ES-I3 (cell line): ENCODE results near the gene PROSER2.

Experiments used
- H3K36me3 ChIP-seq: 2 replicates; pipeline ENCODE4 v1.6.1; 2013; ENCODE audit warnings: mild to moderate bottlenecking, low read length, control low read depth, moderate library complexity; ENCODE audit not compliant: insufficient read depth
- H3K4me1 ChIP-seq: 2 replicates; pipeline ENCODE4 v1.6.1; 2013; ENCODE audit warnings: mild to moderate bottlenecking, control low read depth, low read length; ENCODE audit not compliant: insufficient read depth
- H3K9ac ChIP-seq: 2 replicates; pipeline ENCODE4 v1.6.1; 2013; ENCODE audit warnings: low read depth, mild to moderate bottlenecking, low read length, moderate library complexity
- H3K9me3 ChIP-seq: 2 replicates; pipeline ENCODE4 v1.6.1; 2013; ENCODE audit warnings: mild to moderate bottlenecking, low read length, moderate library complexity; ENCODE audit not compliant: control insufficient read depth, insufficient read depth

Gene PROSER2, protein sequence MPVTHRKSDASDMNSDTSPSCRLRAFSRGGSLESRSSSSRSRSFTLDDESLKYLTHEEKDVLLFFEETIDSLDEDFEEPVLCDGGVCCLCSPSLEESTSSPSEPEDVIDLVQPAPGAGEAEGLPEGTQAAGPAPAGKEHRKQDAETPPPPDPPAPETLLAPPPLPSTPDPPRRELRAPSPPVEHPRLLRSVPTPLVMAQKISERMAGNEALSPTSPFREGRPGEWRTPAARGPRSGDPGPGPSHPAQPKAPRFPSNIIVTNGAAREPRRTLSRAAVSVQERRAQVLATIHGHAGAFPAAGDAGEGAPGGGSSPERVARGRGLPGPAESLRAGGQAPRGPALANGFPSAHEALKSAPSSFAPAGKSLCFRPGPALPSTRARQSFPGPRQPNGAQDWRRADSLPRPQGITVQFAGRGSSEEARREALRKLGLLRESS

DNA sequence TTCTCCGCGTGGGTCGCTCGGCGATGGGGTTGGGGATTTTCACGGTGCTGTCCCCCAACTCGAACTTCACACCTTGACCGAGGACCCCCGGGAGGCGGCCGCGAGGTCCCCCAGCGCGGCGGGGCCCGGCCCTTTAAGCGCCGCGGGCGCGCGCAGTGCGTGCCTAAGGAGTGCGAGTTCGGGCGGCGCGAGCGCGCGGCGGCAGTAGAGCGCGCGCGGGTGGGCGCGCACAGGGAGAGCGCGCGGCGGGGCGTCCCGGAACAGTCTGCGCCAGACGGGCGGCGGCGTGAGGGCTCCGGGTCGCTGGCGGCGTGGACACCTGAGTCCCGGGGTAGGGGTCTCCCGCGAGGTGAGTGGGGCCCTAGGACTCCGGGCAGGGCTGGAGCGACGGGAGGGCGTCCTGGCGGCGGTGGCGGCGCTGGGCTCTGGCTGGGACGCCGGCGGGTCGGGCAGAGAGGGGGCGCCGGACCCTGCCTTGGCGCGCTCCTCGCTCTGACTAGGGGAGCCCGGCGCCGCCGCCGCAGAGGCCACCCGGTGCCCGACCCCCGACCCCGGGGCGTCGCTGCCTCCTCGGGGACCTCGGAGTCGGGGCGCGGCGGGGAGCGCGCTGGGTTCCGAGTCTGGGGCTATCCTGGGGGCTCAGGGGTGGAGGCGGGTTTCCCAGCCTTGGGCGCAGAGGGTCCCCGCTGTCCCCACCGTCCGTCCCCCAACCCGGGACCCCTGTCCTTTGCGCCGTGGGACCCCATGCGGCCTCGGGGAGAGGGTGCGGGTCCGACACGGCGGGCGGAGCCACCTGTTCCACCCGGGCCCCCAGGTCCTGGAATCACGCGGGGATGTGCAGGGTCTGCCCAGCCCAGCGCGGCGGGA, at the start of gene PROSER2:
Gene PROSER2, plus strand, starts transcription at position 235 of the 867 bp plus-strand sequence. CDS start 28,722 bp downstream, outside the sequence.
- Histone ChIP-seq H3K36me3 (no peaks in the 10 kb centered on the region), H3K9me3 (no peaks in the 10 kb centered on the region), H3K4me1 (no peaks in the 10 kb centered on the region), H3K9ac (peak within 1 kb of the TSS; percentile 91)

DNA sequence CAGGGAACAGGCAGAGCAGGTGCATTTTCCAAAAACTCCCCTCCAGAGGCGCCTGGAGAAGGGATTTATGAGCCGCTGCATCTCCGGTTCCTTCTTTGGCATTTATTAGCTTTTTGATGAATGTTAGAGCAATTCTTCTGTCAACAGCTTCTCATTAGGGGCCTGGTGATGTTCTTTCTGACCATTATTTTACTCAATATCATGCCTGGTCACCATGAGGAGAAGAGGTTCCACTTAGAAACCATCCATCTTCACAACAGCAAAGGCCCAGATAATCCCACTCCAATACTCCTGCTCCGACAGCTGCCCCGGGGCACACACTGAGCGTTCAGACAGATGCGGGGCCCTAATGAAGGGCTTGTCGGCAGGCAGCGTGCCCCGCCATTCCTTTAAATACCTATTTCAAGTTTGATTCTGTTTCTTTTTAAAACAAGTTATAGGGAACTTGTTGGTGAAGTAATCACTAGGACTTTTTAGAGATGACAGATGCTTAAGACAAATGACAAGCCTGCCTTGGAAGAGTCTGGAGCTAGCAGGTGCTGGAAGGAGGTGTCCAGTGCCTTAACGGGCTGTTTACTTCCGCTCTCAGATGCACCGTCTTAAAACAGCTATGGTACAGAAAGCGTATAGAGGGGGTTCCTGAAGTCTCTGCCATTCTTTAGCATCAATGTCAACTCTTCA, 49.3 kb upstream of the PROSER2 start:
- Histone ChIP-seq H3K4me1 (no peaks in the 10 kb centered on the region), H3K36me3 (no peaks in the 10 kb centered on the region), H3K9me3 (no peaks in the 10 kb centered on the region), H3K9ac (no peak overlapping the region)

DNA sequence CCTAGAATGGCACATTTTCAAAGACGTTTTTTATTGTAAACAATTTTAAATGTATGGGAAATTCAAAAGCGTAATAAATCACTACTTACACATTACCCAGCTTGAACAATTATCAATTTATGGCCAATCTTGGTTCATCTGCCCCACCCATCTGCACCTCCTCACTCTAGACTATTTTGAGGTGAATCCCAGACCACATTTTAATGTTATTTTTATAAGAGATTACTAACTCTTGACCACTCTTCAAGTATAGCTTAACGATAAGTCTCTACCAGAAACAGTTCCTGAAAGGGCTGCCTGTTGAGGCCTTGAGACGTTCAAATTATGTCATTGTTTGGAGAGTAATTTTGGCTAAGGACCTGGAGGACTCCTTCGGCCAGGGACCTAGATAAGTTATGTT, 47.7 kb upstream of the PROSER2 start:
- no peaks in the 10 kb centered on the region for H3K36me3 ChIP-seq
- H3K9ac ChIP-seq, result no peak overlapping the region
- H3K9me3 ChIP-seq, result no peaks in the 10 kb centered on the region
- H3K4me1 ChIP-seq, result no peaks in the 10 kb centered on the region

DNA sequence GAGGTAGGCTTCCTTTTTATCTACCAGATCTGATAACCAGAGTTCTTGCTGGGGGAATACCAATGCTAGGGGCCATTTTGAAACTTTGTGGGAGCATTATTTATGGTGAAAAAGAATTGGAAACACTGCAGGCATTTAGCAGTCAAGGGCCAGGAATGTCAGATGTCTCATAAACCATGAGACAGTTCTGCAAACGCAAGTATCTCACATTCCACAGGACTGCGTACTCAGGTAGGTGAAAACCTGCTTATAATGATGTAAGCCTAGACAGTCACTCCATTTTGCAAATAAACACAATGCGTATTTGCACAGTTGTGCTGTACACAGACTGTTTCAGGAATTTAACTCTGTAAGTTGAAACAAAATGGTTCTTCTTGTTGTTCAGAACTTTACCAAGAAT, 47.1 kb upstream of the PROSER2 start:
- Histone ChIP-seq H3K36me3 (no peaks in the 10 kb centered on the region), H3K4me1 (no peaks in the 10 kb centered on the region), H3K9ac (no peak overlapping the region), H3K9me3 (no peaks in the 10 kb centered on the region)

DNA sequence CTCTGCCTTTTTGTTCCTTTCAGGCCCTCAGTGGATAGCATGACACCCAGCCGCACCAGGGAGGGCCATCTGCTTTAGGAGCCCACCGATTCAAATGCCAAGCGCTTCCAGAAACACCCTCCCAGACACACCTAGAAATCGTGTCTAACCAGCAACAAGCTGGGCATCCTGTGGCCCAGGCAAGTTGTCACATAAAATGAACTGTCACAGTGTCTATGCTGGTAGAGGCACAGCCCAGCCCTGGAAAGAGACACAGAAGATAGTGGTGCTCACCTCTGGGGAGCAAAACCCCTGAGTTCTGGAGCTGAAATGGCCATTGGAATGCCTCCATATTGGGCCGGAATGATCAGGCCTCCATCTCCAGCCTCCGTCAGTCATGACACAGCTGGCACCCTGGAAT, 42.0 kb upstream of the PROSER2 start:
- 0 out of 2 replicates have a peak, but pooled peaks cover 8% of the 10 kb centered on the region for H3K4me1 ChIP-seq
- H3K9ac ChIP-seq, result no peak overlapping the region
- H3K36me3 ChIP-seq, result no peaks in the 10 kb centered on the region
- no peaks in the 10 kb centered on the region for H3K9me3 ChIP-seq

DNA sequence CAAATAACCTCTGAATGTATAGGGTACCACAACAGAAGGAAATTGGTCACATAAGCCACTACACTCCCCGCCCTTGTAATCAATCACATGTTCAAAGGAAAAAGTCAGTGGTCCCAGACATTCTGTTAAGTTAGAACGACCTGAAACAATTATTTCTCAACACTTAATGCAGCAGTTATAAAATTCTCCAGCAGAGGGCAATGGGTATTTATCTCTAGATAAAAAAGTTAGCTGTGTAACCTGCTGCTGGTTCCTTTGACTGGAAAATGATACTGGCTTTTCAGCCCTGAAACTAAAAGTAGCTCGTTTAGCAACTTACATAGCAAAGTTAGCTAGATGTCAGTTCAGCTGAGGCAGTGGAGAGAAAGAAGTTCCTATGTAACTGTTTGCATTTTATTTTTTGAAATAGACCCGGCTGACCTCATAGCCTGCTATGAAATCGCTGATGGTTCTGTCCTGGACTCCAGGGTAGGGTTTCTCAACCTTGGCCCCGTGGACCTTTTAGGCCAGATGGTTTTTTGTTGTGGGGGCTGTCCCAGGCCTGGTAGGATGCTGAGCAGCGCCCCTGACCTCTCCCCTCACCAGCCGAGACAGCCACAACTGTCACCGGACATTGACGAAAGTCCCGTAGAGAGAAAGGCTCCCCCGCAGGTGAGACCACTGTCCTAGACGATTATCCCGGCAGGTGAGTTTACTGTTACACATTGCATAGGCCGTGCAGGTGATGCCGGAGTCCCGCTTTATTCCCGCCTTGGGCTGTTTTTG, 40.2 kb upstream of the PROSER2 start:
- Histone ChIP-seq H3K36me3 (no peaks in the 10 kb centered on the region), H3K9ac (no peak overlapping the region), H3K9me3 (no peaks in the 10 kb centered on the region), H3K4me1 (0 out of 2 replicates have a peak, but pooled peaks cover 8% of the 10 kb centered on the region)

DNA sequence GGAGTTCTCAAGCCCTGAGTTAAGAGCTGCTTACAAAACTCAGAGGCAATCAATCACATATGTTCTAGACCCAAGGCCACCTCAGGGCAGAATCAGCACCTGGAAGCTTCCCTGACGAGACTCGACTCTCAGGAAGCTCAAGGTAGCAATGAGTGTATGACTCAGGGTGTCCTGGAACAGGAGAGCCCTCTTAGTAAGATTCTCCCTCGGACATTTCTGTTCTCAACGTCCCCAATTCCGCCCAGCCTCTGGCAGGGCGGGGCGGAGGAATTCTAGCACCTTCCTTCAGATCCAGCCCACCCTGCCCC, 39.6 kb upstream of the PROSER2 start:
- H3K9me3 ChIP-seq, result no peaks in the 10 kb centered on the region
- no peaks in the 10 kb centered on the region for H3K36me3 ChIP-seq
- H3K4me1 ChIP-seq, result 0 out of 2 replicates have a peak, but pooled peaks cover 8% of the 10 kb centered on the region
- H3K9ac ChIP-seq, result no peak overlapping the region

DNA sequence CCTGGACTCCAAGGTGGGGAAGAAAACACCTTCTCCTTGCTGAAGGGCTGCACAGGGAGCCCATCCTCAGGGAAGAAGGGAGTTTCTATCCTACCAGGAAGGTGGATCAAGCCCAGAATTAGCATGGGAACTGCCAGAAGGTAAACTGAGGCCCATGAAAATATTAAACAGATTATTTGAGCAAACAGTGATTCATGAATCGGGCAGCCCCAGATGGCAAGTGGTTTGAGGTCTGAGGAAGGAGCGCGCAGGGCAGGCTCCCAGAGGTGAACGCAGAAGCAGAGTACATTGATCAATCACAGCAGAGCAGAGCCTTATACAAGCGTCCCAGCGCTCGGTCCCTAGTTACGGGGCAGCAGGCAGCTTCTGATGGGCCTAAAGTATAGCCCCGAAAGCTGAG, 35.8 kb upstream of the PROSER2 start:
- Histone ChIP-seq H3K9ac (no peak overlapping the region), H3K36me3 (no peaks in the 10 kb centered on the region), H3K9me3 (no peaks in the 10 kb centered on the region), H3K4me1 (0 out of 2 replicates have a peak, but pooled peaks cover 8% of the 10 kb centered on the region)

DNA sequence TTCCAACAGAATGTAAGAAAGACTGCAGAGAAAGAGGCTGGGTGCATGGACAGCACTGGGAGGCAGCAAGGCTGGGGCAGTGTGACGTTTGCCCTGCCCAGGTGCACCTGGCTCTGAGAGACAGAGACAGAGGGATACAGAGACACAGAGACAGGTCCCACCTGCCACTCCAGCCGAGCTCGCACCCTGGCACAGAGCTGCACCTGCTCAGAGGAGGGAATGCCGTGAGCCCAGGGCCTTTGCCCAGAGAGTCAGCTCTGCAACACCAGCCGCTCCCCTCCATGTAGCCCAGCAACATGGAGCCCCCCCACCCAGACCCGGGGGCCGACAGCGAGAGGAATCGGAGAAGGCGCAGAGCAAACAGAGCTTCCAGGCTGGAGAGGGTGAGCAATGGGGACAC, 35.3 kb upstream of the PROSER2 start:
- Histone ChIP-seq H3K4me1 (0 out of 2 replicates have a peak, but pooled peaks cover 8% of the 10 kb centered on the region), H3K36me3 (no peaks in the 10 kb centered on the region), H3K9ac (no peak overlapping the region), H3K9me3 (no peaks in the 10 kb centered on the region)

DNA sequence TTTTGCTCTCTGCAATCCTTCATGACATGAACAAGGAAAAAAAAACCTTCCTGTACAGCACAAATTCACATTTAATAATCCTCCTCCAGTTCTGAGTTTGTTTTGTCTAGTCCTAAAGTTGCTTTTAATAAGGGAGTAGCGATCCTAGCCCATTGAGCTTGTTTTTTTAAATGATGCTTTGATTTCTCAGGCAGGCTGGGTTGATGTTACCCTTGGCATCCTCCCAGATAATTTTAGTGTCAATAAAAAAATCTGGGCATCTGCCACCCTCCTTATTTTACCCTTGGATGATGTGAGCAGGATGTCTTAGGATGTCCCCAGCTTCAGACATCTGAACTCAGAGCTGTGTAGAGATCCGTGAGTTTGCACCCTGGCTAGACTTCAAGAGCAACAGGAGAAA, 33.9 kb upstream of the PROSER2 start:
- no peaks in the 10 kb centered on the region for H3K36me3 ChIP-seq
- no peaks in the 10 kb centered on the region; the same call in 1 of the 2 replicates for H3K4me1 ChIP-seq
- H3K9ac ChIP-seq, result no peak overlapping the region
- H3K9me3 ChIP-seq, result no peaks in the 10 kb centered on the region

DNA sequence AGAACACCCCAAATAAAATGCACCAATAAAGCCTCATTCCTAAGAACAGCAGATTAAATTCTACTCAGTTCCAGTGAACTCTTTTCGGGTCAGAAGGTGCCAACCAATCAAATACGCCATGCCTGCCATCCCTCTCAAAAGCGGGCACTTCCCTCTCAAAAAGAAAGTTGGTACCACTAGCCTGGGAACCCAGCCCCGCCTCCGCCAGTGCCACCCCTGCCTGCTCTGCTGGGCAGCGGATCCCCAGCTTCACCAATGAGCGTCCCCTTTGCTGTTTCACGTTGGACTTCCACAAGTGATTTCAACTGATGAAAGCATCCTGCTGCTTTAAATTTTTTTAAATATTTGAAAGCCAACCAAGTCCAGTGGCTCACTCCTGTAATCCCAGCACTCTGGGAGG, 33.2 kb upstream of the PROSER2 start:
- no peaks in the 10 kb centered on the region for H3K9me3 ChIP-seq
- H3K9ac ChIP-seq, result no peak overlapping the region
- H3K36me3 ChIP-seq, result no peaks in the 10 kb centered on the region
- peaks cover 4% of the 10 kb centered on the region; the same call in 1 of the 2 replicates for H3K4me1 ChIP-seq

DNA sequence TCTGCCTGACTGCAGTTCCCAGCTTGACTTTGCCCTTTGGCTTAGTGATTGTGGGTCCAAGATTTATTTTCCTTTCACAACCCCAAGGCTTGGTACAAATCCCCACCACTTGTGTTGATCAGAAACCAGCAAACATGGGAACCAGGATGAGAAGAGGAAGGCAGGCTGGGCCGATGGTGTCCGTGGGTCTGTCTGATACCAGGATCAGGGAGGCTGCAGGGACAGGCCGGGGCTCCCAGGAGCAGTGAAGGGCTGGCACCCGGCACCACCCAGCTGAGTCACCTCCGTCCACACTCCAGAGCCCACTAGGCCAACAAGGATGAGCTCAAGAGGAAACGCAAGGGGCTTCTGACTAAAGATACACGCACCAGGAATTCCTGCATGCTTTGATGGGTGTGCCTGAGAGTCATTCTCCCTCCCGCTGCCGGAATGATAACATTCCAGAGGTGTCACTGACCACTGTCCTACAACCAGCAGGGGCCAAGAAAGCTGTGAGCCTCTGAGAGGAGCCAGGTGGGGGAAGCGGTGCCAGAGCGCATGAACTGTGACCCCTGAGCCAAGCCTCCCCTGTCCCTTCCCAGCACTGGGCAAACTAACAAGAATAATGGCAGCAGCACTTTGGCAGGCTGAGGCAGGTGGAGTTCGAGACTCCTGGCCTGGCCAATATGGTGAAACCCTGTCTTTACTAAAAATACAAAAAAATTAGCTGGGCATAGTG, 29.2 kb upstream of the PROSER2 start:
- no peaks in the 10 kb centered on the region for H3K9me3 ChIP-seq
- H3K4me1 ChIP-seq, result peaks cover 14% of the 10 kb centered on the region; the same call in 1 of the 2 replicates
- H3K9ac ChIP-seq, result no peak overlapping the region
- no peaks in the 10 kb centered on the region; the same call in 1 of the 2 replicates for H3K36me3 ChIP-seq

DNA sequence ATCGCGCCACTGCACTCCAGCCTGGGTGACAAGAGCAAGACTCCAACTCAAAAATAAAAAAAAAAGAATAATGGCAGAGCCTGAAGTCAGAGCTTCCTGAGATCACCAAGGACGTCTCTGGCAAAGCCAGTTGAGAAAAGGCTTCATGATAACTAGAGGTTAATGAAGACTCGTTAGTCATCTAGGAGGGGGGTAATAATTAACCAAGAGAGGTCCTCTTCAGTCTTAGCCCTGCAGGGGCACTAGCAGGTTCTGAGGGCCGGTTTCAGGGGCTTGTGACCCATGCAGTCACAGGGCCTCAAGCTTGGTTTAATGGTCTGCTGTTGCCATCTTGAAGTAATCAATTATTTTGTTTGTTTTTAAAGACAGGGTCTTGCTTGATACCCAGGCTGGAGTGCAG, 28.6 kb upstream of the PROSER2 start:
- Histone ChIP-seq H3K36me3 (no peaks in the 10 kb centered on the region; the same call in 1 of the 2 replicates), H3K9me3 (no peaks in the 10 kb centered on the region), H3K9ac (no peak overlapping the region), H3K4me1 (peaks cover 16% of the 10 kb centered on the region)
